Choroid plexus epithelial cell (primary cell): ENCODE data around the gene EBF4.

Experiments
- DNase-seq: peaks from one replicate; pipeline ENCODE4 v3.0.0-alpha.2; 2010; ENCODE audit warnings: low read depth
- H3K4me3 ChIP-seq: 2 replicates; pipeline ENCODE4 v1.5.1; 2011; ENCODE audit warnings: low read depth, mild to moderate bottlenecking, control low read depth, low read length, moderate library complexity
- TF ChIP-seq, protein P1 (sequence below): conservative IDR thresholded peaks from 2 replicates; pipeline ENCODE4 v1.5.1; 2011; ENCODE audit warnings: low read depth, mild to moderate bottlenecking, control low read depth, inconsistent platforms, low read length, moderate library complexity

EBF4 gene

DNA sequence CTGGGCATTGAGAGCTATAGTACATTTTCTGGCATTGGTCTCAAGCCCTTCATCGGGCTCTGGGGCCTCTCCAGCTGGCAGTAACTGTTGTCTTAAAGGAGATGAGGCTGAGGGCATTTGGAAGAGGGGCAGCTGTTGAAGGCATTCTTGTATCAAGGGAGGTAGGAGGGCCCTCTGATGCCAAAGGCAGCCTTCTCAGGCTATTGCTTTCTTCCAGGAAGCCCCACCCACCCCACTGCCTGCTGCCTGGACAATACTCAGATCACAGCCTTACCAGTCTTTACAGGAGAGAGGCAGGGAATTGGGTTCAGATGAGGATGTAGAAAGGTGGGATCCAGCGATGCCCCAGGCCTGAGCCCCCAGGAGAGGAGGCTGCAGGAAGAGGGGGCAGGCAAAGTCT lies 61.8 kb downstream of the EBF4 start:
- TF ChIP-seq, protein P1, sequence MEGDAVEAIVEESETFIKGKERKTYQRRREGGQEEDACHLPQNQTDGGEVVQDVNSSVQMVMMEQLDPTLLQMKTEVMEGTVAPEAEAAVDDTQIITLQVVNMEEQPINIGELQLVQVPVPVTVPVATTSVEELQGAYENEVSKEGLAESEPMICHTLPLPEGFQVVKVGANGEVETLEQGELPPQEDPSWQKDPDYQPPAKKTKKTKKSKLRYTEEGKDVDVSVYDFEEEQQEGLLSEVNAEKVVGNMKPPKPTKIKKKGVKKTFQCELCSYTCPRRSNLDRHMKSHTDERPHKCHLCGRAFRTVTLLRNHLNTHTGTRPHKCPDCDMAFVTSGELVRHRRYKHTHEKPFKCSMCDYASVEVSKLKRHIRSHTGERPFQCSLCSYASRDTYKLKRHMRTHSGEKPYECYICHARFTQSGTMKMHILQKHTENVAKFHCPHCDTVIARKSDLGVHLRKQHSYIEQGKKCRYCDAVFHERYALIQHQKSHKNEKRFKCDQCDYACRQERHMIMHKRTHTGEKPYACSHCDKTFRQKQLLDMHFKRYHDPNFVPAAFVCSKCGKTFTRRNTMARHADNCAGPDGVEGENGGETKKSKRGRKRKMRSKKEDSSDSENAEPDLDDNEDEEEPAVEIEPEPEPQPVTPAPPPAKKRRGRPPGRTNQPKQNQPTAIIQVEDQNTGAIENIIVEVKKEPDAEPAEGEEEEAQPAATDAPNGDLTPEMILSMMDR, result no peak
- no peak for DNase-seq

DNA sequence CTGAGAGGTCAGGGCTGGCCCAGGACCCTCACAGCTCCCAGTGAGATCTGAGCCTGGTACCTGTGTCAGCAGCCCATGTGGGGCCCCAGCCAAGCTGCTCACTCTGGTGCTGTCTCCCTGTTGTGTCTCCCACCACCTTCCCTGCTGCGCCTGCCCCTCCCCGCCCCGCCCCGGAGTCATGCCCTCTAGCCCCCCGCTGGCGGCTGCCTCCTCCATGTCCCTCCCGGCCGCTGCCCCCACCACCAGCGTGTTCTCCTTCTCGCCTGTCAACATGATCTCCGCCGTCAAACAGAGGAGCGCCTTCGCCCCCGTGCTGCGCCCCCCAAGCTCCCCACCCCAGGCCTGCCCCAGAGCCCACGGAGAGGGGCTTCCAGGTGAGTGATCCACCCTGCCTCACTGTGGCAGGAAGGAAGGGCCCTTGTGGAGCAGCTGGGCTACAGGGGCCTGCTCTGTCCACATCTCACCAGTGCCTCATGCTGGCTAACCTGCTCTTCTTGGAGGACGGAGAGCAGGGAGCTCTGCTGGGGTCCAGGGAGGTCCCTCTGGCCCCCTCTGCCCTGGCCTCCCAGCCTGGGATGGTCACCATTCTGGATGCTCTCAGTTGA lies 63.0 kb downstream of the EBF4 start:
- H3K4me3 ChIP-seq, result no peak overlapping the region
- TF ChIP-seq, protein P1, result no peak
- no peak for DNase-seq

More for the DNA sequence above, 61.8 kb downstream of the EBF4 start:
- no peak overlapping the region for H3K4me3 ChIP-seq

DNA sequence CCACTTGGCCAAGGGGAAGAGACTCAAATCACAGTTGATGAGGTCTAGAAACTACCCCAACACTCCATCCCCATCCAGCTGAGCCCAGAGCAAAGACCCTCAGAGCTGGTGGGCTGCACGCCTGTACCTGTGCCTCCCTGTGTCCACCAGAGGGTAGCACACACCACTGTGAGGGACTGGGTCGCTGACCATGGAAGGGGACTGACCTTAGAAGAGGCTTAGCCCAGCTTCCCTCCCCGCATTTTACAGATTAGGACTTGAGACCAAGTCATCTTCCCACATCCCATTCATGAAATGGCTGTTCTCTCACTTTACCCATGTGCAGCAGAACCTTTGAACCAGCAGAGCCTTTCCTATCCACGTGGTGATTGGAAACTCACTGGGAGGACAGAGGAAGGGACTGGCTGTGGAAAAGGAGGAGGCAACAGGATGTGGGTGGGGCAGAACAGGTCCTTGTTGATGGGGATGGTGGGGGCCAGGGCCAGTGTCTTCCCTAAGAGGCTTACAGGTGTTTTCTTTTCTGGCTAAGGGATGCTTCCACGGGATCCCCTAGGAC lies 63.6 kb downstream of the EBF4 start:
- peak; percentile 69 for DNase-seq
- no peak overlapping the region for H3K4me3 ChIP-seq
- TF ChIP-seq, protein P1, result peak; percentile 98

- no peak for DNase-seq
- TF ChIP-seq, protein P1, result no peak
- H3K4me3 ChIP-seq, result no peak overlapping the region
These were observed 64.4 kb downstream of the EBF4 start for GRCh38 chr20:2757001-2757400.

- TF ChIP-seq, protein P1, result no peak
These were observed 65.4 kb downstream of the EBF4 start for GRCh38 chr20:2757969-2758368.

GRCh38 chr20:2759143-2759542 lies 66.6 kb downstream of the EBF4 start:
- DNase-seq, result no peak
- TF ChIP-seq, protein P1, result no peak
- no peak overlapping the region for H3K4me3 ChIP-seq

More at GRCh38 chr20:2757969-2758368, 65.4 kb downstream of the EBF4 start:
- no peak for DNase-seq
- no peak overlapping the region for H3K4me3 ChIP-seq

DNA sequence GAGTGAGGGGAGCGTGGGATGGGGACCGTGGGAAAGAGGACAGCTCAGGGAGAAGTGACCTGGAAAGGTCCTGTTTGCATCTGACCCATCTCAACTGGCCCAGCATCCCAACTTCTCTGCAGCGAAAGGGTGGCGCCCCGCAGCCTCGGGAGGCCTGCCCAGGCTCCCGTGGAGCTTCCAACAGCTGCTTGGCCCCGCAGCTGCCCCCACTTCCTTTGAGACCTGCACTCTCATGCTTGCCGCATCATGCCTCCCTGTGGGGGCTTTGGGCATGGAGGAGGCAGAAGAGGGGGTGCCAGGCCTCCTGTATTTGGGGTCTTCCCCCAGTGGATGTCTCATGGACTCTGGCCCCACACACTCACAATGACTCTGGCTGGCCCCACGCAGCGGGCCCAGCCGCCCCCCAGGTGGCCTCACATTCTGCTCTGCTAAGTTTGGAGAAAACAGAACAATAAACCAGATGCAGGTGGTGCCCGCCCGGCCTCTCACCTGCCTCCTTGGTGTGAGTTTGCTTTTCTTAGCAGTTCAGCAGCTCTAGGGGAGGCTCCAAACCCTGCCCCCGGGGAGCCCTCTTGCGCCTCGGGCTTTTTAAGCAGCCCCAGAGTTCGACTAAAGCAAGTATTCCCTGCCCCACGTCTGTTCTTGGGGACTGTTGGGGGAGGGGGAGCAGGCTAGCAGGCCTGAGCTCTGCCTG lies 67.2 kb downstream of the EBF4 start:
- TF ChIP-seq, protein P1, result no peak
- no peak overlapping the region for H3K4me3 ChIP-seq
- DNase-seq, result peak; percentile 27
